ENCODE measurements around the gene CABLES1. TPM values are rescaled to one million over a fixed set of nuclear protein-coding genes. Genes with fewer than 3 reads are reported as not detected.

CABLES1 gene
- total RNA-seq, 1 donor from 2014 or later, result 2.3 TPM

DNA sequence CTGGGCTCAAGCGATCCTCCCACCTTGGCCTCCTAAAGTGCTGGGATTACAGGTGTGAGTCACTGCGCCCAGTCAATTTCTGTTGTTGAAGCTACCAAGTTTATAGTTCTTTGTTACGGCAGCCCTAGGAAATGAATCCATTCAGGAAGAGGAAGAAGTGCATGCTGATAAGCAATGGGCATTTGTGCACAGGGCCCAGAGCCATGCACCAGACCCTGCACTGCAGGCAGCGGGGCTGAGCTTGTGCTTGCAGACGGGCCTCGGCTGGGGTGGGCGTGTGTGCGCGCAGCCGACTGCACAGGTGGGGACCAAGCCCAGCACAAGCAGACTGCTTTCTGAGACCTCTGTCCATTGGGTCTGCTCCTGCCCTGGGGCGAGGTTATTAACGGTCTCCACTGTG lies 144.6 kb downstream of the CABLES1 start:
- Mint-ChIP-seq H3K27ac (ENCODE audit: unreplicated experiment) (no peak overlapping the region), H3K4me1 (peaks cover 10% of the 10 kb centered on the region), H3K4me3 (no peak overlapping the region), H3K27me3 (ENCODE audit: low read depth) (no peaks in the 10 kb centered on the region), H3K9me3 (peaks cover 8% of the 10 kb centered on the region), H3K36me3 (ENCODE audit: low read depth) (peaks cover 9% of the 10 kb centered on the region)
- TF ChIP-seq, protein P1, sequence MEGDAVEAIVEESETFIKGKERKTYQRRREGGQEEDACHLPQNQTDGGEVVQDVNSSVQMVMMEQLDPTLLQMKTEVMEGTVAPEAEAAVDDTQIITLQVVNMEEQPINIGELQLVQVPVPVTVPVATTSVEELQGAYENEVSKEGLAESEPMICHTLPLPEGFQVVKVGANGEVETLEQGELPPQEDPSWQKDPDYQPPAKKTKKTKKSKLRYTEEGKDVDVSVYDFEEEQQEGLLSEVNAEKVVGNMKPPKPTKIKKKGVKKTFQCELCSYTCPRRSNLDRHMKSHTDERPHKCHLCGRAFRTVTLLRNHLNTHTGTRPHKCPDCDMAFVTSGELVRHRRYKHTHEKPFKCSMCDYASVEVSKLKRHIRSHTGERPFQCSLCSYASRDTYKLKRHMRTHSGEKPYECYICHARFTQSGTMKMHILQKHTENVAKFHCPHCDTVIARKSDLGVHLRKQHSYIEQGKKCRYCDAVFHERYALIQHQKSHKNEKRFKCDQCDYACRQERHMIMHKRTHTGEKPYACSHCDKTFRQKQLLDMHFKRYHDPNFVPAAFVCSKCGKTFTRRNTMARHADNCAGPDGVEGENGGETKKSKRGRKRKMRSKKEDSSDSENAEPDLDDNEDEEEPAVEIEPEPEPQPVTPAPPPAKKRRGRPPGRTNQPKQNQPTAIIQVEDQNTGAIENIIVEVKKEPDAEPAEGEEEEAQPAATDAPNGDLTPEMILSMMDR (conservative IDR thresholded peaks at IDR 0.05), result no peak
- DNase-seq (ENCODE audit: low read depth, low spot score), result no peak

DNA sequence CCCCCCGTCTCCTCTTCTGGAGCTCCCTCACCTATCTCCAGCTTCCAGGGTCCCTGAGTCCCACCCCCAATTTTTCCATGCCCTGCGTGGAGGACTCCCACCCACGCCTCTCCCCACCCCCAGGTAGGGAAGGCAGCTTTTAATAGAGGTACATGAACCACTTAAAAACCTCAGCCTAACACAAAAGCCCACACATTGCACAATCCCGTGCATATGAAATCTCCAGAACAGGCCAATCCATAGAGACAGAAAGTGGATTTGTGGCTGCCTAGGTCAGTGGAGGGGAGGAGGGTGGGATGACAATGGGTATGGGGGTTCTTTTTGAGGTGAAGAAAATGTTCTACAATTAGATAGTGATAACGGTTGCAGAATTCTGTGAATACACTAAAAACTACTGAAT lies 145.6 kb downstream of the CABLES1 start:
- no peak overlapping the region for H3K27ac Mint-ChIP-seq (ENCODE audit: unreplicated experiment)
- H3K36me3 Mint-ChIP-seq (ENCODE audit: low read depth), result peaks cover 9% of the 10 kb centered on the region
- no peak for DNase-seq (ENCODE audit: low read depth, low spot score)
- H3K4me1 Mint-ChIP-seq, result peaks cover 7% of the 10 kb centered on the region
- H3K9me3 Mint-ChIP-seq, result peaks cover 6% of the 10 kb centered on the region
- no peaks in the 10 kb centered on the region for H3K27me3 Mint-ChIP-seq (ENCODE audit: low read depth)
- no peak overlapping the region for H3K4me3 Mint-ChIP-seq
- TF ChIP-seq, protein P1 (conservative IDR thresholded peaks at IDR 0.05), result no peak

DNA sequence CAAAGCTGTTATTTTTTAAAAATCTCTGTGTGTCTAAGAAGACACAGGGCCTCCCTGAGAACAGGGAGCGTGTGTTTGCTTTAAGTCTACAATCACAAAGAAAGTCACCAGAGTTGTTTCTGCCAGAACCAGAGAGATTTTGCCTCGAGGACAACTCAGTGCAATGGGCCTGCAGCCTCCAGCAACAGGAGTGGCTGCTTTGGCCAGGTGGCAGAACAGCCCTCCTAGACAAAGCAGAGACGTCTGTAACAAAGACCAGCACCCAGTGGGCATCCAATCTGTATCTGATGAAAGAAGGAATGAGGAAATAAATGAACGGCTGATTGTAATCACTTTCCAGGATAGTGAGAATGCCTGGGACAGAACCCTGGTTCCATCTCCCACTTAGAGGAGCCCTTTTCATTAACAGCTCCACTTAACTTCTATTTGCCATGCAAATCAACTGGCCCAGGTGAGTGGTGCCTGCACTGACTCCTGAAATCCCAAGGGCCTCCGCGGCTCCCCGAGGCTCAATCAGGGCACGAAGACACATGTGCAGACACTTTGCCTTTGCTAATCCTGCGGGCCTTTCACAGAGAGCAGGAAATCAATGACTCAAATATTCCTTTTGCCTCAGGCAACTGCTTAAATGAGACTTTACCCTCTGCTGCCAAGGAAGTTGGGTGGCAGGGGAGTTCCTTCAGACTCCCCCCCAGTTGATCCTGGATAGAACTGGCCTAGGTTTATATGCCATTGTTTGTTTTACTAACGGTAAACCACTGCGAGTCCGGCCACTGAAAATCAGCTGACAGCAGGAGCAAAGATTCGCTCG lies 146.5 kb downstream of the CABLES1 start:
- DNase-seq (ENCODE audit: low read depth, low spot score), result no peak
- TF ChIP-seq, protein P1 (conservative IDR thresholded peaks at IDR 0.05), result no peak
- no peak overlapping the region for H3K27ac Mint-ChIP-seq (ENCODE audit: unreplicated experiment)
- H3K36me3 Mint-ChIP-seq (ENCODE audit: low read depth), result peaks cover 7% of the 10 kb centered on the region
- peaks cover 6% of the 10 kb centered on the region for H3K9me3 Mint-ChIP-seq
- H3K27me3 Mint-ChIP-seq (ENCODE audit: low read depth), result no peaks in the 10 kb centered on the region
- H3K4me3 Mint-ChIP-seq, result no peak overlapping the region
- peaks cover 6% of the 10 kb centered on the region for H3K4me1 Mint-ChIP-seq

DNA sequence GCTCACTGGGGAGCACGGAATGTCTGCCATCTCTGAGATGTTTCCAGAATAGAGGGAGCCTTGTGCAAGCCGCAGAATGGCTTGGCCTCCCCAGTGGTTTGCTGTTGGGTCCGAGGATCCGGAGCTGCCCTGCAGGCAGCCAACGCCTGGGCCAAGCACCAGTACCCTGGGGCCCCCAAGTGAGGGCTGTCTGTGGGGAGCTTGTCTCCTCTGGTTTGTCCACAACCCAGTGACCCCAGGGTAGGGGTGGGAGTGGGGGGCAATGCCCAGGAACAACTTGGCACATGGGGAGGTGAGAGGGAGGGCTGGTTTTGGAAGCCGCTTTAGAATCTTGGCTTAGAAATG lies 147.1 kb downstream of the CABLES1 start:
- Mint-ChIP-seq H3K27ac (ENCODE audit: unreplicated experiment) (no peak overlapping the region), H3K4me3 (no peak overlapping the region), H3K9me3 (peaks cover 4% of the 10 kb centered on the region), H3K27me3 (ENCODE audit: low read depth) (no peaks in the 10 kb centered on the region), H3K36me3 (ENCODE audit: low read depth) (peaks cover 4% of the 10 kb centered on the region), H3K4me1 (peaks cover 9% of the 10 kb centered on the region)
- TF ChIP-seq, protein P1 (conservative IDR thresholded peaks at IDR 0.05), result no peak
- no peak for DNase-seq (ENCODE audit: low read depth, low spot score)

DNA sequence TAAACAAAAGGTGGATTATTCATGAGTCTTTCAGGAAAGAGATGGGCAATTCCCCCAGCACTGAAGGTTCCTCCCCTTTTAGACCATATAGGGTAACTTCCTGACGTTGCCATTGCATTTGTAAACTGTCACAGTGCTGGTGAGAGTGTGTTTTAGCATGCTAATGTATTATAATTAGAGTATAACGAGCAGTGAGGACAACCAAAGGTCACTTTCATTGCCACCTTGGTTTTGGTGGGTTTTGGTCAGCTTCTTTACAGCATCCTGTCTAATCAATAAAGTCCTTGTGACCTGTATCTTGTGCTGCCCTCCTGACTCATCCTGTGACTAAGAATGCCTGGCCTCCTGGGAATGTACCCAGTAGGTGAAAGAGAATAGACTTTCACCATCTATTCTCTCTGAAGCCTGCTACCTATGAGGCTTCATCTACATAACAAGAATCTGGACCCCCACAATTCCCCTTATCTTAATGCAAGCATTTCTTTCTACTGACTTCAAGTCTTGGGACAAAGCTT lies 148.7 kb downstream of the CABLES1 start:
- TF ChIP-seq, protein P1 (conservative IDR thresholded peaks at IDR 0.05), result no peak
- H3K27me3 Mint-ChIP-seq (ENCODE audit: low read depth), result no peaks in the 10 kb centered on the region
- H3K4me1 Mint-ChIP-seq, result peaks cover 17% of the 10 kb centered on the region
- no peak overlapping the region for H3K27ac Mint-ChIP-seq (ENCODE audit: unreplicated experiment)
- no peak overlapping the region for H3K4me3 Mint-ChIP-seq
- H3K9me3 Mint-ChIP-seq, result no peaks in the 10 kb centered on the region
- no peak for DNase-seq (ENCODE audit: low read depth, low spot score)
- H3K36me3 Mint-ChIP-seq (ENCODE audit: low read depth), result no peaks in the 10 kb centered on the region

All from neural crest cell (in vitro differentiated cells).